SK-N-MC (cell line): ENCODE measurements around the gene USP46.

Experiments used
- EZH2 ChIP-seq: fragments of 200-600 bp; sonication (generic); IDR thresholded peaks from one replicate; pipeline ENCODE4 v1.6.1; 2017; ENCODE audit warnings: antibody characterized with exemption
- POLR2AphosphoS5 ChIP-seq: IDR thresholded peaks from 2 replicates; pipeline ENCODE4 v1.6.1; 2012; ENCODE audit warnings: mild to moderate bottlenecking, low read depth, low read length, borderline replicate concordance

DNA sequence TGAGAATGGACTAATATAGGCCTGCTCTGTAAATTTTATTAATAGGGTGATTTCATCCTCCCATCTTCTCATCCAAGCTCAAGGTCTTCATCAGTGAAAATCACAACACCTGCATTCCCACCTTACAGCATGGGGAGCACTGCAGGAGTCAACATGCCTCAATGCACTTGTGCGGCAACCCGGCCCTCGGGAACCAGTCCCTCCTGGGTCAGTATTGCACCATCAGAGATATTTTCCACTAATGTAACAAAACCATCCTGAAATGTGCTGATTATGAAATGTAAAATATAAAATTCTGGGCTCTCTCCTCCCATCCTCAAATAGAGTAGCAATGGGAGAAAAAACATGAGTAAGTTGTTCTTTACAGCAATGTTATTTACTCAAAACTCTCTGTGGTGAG lies 13.0 kb downstream of the USP46 start:
- TF ChIP-seq POLR2AphosphoS5 (no peak), EZH2 (no peak)
